A549 (cell line): ENCODE measurements around the gene SLC24A3. TPM values are rescaled to one million over a fixed set of nuclear protein-coding genes. Genes with fewer than 3 reads are reported as not detected.
"Not testable (repeated sequence)": the region's sequence is repeated elsewhere in the genome, so short reads cannot be mapped to it uniquely, and the experiment has no call there.

Experiments
- ATAC-seq, 2 experiments: fragments of 200-7000 bp in 1 of 2; fragments of >200 bp in 1 of 2; cut with Nextera tagmentation in 1 of 2; cut with Tn5 transposase in 1 of 2; 3 replicates each; pipeline versions ENCODE4 v1.8.0 to v1.9.1; 2018 to 2020; ENCODE audit warnings: mild to moderate bottlenecking in 1 of 2, moderate library complexity in 1 of 2
- CTCF ChIA-PET: fragments of 300-600 bp; sonication (Branson Sonifier 250); formaldehyde crosslinking; extraction: SDS; loops from one replicate; lab custom pipeline; 2021; ENCODE audit warnings: antibody characterized with exemption, inconsistent platforms; lab: Yijun Ruan, JAX
- POLR2A ChIA-PET: fragments of 350-600 bp; formaldehyde crosslinking; extraction: SDS; loops from one replicate; lab custom pipeline; 2021; ENCODE audit warnings: antibody characterized with exemption, inconsistent platforms; lab: Yijun Ruan, JAX
- DNase-seq, 2 experiments: peaks; one replicate each; pipeline versions ENCODE4 v3.0.0 to v3.0.0-alpha.2; 2011 to 2016; ENCODE audit warnings: low read depth in 1 of 2, low spot score in 1 of 2
- FAIRE-seq: peaks from 2 replicates; lab custom pipeline; 2011; peaks lifted over from hg19 to GRCh38; lab: Jason Lieb, UNC
- H3K27ac ChIP-seq, 2 experiments: fragments of >200 bp; sonication (Bioruptor Twin); formaldehyde crosslinking; 3 replicates each; pipeline ENCODE4 v1.5.1; 2016 to 2017
- H3K4me1 ChIP-seq: fragments of >200 bp; sonication (Bioruptor Twin); formaldehyde crosslinking; 3 replicates; pipeline ENCODE4 v1.6.1; 2016
- H3K4me2 ChIP-seq: fragments of >200 bp; sonication (Bioruptor Twin); formaldehyde crosslinking; 3 replicates; pipeline ENCODE4 v1.6.1; 2016
- H3K4me3 ChIP-seq: fragments of >200 bp; sonication (Bioruptor Twin); formaldehyde crosslinking; 3 replicates; pipeline ENCODE4 v1.5.1; 2016
- H3K9me3 ChIP-seq: fragments of >200 bp; sonication (Bioruptor Twin); formaldehyde crosslinking; 3 replicates; pipeline ENCODE4 v1.6.1; 2016
- CBX2 ChIP-seq: fragments of 200-600 bp; sonication (generic); IDR thresholded peaks from 2 replicates; pipeline ENCODE4 v1.6.1; 2016; ENCODE audit warnings: low read depth, mild to moderate bottlenecking, borderline replicate concordance
- CEBPB ChIP-seq, 2 experiments: fragments of >200 bp in 1 of 2; sonication (Bioruptor Twin) in 1 of 2; formaldehyde crosslinking in 1 of 2; IDR thresholded peaks; 2 replicates each; pipeline ENCODE4 v1.6.1; 2012 to 2016
- GATA3 ChIP-seq: IDR thresholded peaks from 2 replicates; pipeline ENCODE4 v1.6.1; 2012; ENCODE audit warnings: borderline replicate concordance
- HDAC2 ChIP-seq: fragments of 200-600 bp; sonication (generic); IDR thresholded peaks from 2 replicates; pipeline ENCODE4 v1.6.1; 2016
- HOXA7 ChIP-seq: fragments of 250-450 bp; sonication (Bioruptor Pico); IDR thresholded peaks from 2 replicates; pipeline ENCODE4 v1.5.0; 2020; ENCODE audit warnings: mild to moderate bottlenecking, moderate library complexity
- HOXB13 ChIP-seq: fragments of 250-450 bp; sonication (Bioruptor Pico); IDR thresholded peaks from 2 replicates; pipeline ENCODE4 v1.5.0; 2020; ENCODE audit warnings: low read depth, mild to moderate bottlenecking, moderate library complexity
- POLR2A ChIP-seq: IDR thresholded peaks from 2 replicates; pipeline ENCODE4 v1.6.1; 2012; ENCODE audit warnings: mild to moderate bottlenecking, low read length
- SMC3 ChIP-seq: fragments of >200 bp; sonication (Bioruptor Twin); formaldehyde crosslinking; IDR thresholded peaks from 3 replicates; pipeline ENCODE4 v1.6.1; 2018; ENCODE audit warnings: inconsistent platforms
- SREBF2 ChIP-seq: fragments of 450-650 bp; IDR thresholded peaks from 2 replicates; pipeline ENCODE4 v1.6.1; 2014; ENCODE audit warnings: mild to moderate bottlenecking, moderate library complexity
- TFCP2L1 ChIP-seq: fragments of 250-450 bp; sonication (Bioruptor Pico); IDR thresholded peaks from 2 replicates; pipeline ENCODE4 v1.5.0; 2021; ENCODE audit warnings: mild to moderate bottlenecking
- ZC3H11A ChIP-seq: fragments of 450-650 bp; IDR thresholded peaks from 2 replicates; pipeline ENCODE4 v1.6.1; 2014; ENCODE audit warnings: antibody characterized with exemption, mild to moderate bottlenecking
- ZFP36 ChIP-seq: fragments of 450-650 bp; IDR thresholded peaks from 2 replicates; pipeline ENCODE4 v1.6.1; 2014; ENCODE audit warnings: borderline replicate concordance; ENCODE audit not compliant: partially characterized antibody
- ZNF302 ChIP-seq: fragments of 250-450 bp; sonication (Bioruptor Pico); IDR thresholded peaks from 2 replicates; pipeline ENCODE4 v1.9.0; 2021; ENCODE audit warnings: inconsistent platforms, mild to moderate bottlenecking, moderate library complexity
- WGBS: methylation state at CpG from one replicate; pipeline ENCODE4 v1.1.6; 2017; ENCODE audit errors: missing lambda C conversion rate; 5-methylcytosine and 5-hydroxymethylcytosine counted together
- polyA plus RNA-seq, 4 experiments: library from polyadenylated mRNA; depleted of rRNA in 3 of 4; stranded (reverse); fragments of >200 nt; fragmentation: RNase III in 1 of 4; extraction: RNeasy Plus Mini Kit Qiagen cat#74134 plus additional on column Dnase treatment in 1 of 4; gene quantifications; 2 replicates in 3 of 4; 3 replicates in 1 of 4; pipeline ENCODE4 v1.2.3, GENCODE V29; 2011 to 2017
- TF ChIP-seq, protein P1 (sequence below): fragments of 250-450 bp; sonication (Bioruptor Pico); IDR thresholded peaks from 2 replicates; pipeline ENCODE4 v1.5.0; 2020; ENCODE audit warnings: low read depth, mild to moderate bottlenecking, moderate library complexity
- TF ChIP-seq, protein P2 (sequence below): fragments of 200-600 bp; sonication (generic); IDR thresholded peaks from 2 replicates; pipeline ENCODE4 v1.6.1; 2016; ENCODE audit warnings: antibody characterized with exemption, mild to moderate bottlenecking, moderate library complexity
- TF ChIP-seq, protein P3 (sequence below): IDR thresholded peaks from 2 replicates; pipeline ENCODE4 v1.6.1; 2012
- TF ChIP-seq, protein P4 (sequence below): fragments of >200 bp; sonication (Bioruptor Twin); formaldehyde crosslinking; IDR thresholded peaks from 3 replicates; pipeline ENCODE4 v1.5.1; 2016
- TF ChIP-seq, protein P5 (sequence below): fragments of >200 bp; sonication (Bioruptor Twin); formaldehyde crosslinking; IDR thresholded peaks from 3 replicates; pipeline ENCODE4 v1.6.1; 2016
- TF ChIP-seq, protein P6 (sequence below): fragments of 250-450 bp; sonication (Bioruptor Pico); IDR thresholded peaks from 2 replicates; pipeline ENCODE4 v1.5.0; 2021; ENCODE audit warnings: mild to moderate bottlenecking, moderate library complexity, borderline replicate concordance

SLC24A3 gene
- polyA plus RNA-seq, 2 of the 4 experiments (the other 2 are of a cell fraction) = 0.08 TPM; not detected in 1

DNA sequence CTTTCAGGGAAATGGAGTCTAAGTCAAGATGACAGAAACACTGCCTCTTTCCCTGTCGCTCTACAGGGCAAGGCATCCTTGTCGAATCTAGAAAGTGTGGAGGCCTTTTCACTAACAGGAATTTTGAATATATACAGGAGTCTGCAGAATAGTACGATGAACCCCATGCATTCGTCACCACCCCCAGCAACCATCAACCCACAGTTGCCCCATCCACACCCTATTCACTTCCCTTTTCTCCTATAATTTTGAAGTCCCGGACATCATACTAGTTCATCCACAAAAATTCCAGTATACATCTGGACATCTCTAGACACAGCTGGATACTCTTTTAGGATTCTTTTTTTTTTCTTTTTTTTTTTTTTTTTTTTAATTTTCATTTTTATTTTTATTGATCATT is 464.9 kb downstream of the SLC24A3 start:
- CTCF ChIA-PET = interaction anchor here (0.6 to 2.9 kb wide), 3 partner anchors 10 to 379 kb away, joined by 3 to 11 read pairs (median 4); no protein-coding TSS in a partner anchor
- Histone ChIP-seq H3K27ac (no peak overlapping the region), H3K4me1 (no peaks in the 10 kb centered on the region), H3K4me3 (no peak overlapping the region), H3K4me2 (no peak overlapping the region), H3K9me3 (no peaks in the 10 kb centered on the region)
- POLR2A ChIA-PET = no interaction called here
- DNase-seq (no peak), ATAC-seq (no peak), FAIRE-seq (no peak)
- whole genome bisulfite sequencing = 62% methylated on average over 5 of the region's 5 CpGs
- no peak for TF ChIP-seq SREBF2
- no peak for TF ChIP-seq CEBPB (IDR thresholded peaks at IDR 0.05)
- TF ChIP-seq, protein P1, sequence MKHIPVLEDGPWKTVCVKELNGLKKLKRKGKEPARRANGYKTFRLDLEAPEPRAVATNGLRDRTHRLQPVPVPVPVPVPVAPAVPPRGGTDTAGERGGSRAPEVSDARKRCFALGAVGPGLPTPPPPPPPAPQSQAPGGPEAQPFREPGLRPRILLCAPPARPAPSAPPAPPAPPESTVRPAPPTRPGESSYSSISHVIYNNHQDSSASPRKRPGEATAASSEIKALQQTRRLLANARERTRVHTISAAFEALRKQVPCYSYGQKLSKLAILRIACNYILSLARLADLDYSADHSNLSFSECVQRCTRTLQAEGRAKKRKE (CRISPR knock-in tag) = no peak
- no peak for TF ChIP-seq HDAC2
- no peak for TF ChIP-seq HOXA7
- no peak for TF ChIP-seq CBX2
- TF ChIP-seq, protein P2, sequence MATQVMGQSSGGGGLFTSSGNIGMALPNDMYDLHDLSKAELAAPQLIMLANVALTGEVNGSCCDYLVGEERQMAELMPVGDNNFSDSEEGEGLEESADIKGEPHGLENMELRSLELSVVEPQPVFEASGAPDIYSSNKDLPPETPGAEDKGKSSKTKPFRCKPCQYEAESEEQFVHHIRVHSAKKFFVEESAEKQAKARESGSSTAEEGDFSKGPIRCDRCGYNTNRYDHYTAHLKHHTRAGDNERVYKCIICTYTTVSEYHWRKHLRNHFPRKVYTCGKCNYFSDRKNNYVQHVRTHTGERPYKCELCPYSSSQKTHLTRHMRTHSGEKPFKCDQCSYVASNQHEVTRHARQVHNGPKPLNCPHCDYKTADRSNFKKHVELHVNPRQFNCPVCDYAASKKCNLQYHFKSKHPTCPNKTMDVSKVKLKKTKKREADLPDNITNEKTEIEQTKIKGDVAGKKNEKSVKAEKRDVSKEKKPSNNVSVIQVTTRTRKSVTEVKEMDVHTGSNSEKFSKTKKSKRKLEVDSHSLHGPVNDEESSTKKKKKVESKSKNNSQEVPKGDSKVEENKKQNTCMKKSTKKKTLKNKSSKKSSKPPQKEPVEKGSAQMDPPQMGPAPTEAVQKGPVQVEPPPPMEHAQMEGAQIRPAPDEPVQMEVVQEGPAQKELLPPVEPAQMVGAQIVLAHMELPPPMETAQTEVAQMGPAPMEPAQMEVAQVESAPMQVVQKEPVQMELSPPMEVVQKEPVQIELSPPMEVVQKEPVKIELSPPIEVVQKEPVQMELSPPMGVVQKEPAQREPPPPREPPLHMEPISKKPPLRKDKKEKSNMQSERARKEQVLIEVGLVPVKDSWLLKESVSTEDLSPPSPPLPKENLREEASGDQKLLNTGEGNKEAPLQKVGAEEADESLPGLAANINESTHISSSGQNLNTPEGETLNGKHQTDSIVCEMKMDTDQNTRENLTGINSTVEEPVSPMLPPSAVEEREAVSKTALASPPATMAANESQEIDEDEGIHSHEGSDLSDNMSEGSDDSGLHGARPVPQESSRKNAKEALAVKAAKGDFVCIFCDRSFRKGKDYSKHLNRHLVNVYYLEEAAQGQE = no peak
- TF ChIP-seq, protein P3, sequence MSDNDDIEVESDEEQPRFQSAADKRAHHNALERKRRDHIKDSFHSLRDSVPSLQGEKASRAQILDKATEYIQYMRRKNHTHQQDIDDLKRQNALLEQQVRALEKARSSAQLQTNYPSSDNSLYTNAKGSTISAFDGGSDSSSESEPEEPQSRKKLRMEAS = no peak
- TF ChIP-seq ZC3H11A = no peak
- no peak for TF ChIP-seq POLR2A
- TF ChIP-seq, protein P4, sequence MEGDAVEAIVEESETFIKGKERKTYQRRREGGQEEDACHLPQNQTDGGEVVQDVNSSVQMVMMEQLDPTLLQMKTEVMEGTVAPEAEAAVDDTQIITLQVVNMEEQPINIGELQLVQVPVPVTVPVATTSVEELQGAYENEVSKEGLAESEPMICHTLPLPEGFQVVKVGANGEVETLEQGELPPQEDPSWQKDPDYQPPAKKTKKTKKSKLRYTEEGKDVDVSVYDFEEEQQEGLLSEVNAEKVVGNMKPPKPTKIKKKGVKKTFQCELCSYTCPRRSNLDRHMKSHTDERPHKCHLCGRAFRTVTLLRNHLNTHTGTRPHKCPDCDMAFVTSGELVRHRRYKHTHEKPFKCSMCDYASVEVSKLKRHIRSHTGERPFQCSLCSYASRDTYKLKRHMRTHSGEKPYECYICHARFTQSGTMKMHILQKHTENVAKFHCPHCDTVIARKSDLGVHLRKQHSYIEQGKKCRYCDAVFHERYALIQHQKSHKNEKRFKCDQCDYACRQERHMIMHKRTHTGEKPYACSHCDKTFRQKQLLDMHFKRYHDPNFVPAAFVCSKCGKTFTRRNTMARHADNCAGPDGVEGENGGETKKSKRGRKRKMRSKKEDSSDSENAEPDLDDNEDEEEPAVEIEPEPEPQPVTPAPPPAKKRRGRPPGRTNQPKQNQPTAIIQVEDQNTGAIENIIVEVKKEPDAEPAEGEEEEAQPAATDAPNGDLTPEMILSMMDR = no peak

DNA sequence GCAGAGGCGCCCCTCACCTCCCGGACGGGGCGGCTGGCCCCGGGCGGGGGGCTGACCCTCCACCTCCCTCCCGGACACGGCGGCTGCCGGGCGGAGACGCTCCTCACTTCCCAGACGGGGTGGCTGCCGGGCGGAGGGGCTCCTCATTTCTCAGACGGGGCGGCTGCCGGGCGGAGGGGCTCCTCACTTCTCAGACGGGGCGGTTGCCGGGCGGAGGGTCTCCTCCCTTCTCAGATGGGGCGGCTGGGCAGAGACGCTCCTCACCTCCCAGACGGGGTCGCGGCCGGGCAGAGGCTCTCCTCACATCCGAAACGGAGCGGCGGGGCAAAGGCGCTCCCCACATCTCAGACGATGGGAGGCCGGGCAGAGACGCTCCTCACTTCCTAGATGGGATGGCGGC is 466.1 kb downstream of the SLC24A3 start:
- FAIRE-seq, CTCF ChIA-PET, H3K4me1 ChIP-seq, H3K4me2 ChIP-seq, H3K9me3 ChIP-seq, H3K27ac ChIP-seq, ATAC-seq, DNase-seq, POLR2A ChIA-PET, H3K4me3 ChIP-seq: not testable (repeated sequence)
- WGBS = 94% methylated on average over 15 of the region's 38 CpGs

DNA sequence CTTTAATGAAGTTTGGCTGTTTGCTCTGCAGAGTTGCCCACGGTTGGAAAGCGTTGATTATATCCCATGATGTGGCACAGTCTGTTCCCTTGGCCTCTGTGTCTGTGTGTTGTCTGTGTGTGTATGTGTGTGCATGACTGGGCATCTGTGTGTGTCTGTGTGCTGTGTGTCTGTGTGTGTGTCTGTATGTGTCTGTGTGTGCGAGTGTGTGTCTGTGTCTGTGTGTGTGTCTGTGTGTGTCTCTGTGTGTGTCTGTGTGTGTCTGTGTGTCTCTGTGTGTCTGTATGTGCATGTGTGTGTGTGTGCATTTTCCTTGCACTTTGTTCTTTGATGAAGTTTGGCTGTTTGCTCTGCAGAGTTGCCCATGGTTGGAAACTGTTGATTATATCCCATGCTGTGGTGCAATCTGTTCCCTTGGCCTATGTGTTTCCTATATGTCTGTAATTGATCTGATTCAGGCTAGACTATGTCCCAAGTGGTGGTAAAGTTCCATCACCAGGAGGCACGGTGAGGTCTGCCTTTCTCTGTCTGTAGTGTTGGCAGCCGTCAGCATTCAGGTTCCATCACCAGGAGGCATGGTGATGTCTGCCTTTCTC is 467.6 kb downstream of the SLC24A3 start:
- CTCF ChIA-PET = interaction anchor here (1.2 to 2.1 kb wide), 2 partner anchors 13 to 18 kb away, joined by 8 to 10 read pairs; no protein-coding TSS in a partner anchor
- FAIRE-seq = no peak
- H3K4me3 ChIP-seq = no peak overlapping the region
- no peak overlapping the region for H3K4me2 ChIP-seq
- H3K27ac ChIP-seq = no peak overlapping the region
- TF ChIP-seq HOXB13 (CRISPR knock-in tag) (no peak), HOXA7 (no peak), SMC3 (no peak), TFCP2L1 (CRISPR knock-in tag) (no peak), GATA3 (no peak), ZNF302 (no peak), ZFP36 (no peak)
- TF ChIP-seq, protein P5, sequence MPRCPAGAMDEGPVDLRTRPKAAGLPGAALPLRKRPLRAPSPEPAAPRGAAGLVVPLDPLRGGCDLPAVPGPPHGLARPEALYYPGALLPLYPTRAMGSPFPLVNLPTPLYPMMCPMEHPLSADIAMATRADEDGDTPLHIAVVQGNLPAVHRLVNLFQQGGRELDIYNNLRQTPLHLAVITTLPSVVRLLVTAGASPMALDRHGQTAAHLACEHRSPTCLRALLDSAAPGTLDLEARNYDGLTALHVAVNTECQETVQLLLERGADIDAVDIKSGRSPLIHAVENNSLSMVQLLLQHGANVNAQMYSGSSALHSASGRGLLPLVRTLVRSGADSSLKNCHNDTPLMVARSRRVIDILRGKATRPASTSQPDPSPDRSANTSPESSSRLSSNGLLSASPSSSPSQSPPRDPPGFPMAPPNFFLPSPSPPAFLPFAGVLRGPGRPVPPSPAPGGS = no peak
- TF ChIP-seq, protein P6, sequence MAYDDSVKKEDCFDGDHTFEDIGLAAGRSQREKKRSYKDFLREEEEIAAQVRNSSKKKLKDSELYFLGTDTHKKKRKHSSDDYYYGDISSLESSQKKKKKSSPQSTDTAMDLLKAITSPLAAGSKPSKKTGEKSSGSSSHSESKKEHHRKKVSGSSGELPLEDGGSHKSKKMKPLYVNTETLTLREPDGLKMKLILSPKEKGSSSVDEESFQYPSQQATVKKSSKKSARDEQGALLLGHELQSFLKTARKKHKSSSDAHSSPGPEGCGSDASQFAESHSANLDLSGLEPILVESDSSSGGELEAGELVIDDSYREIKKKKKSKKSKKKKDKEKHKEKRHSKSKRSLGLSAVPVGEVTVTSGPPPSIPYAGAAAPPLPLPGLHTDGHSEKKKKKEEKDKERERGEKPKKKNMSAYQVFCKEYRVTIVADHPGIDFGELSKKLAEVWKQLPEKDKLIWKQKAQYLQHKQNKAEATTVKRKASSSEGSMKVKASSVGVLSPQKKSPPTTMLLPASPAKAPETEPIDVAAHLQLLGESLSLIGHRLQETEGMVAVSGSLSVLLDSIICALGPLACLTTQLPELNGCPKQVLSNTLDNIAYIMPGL (CRISPR knock-in tag) = no peak
- 34% methylated on average over 5 of the region's 5 CpGs for WGBS
- no peaks in the 10 kb centered on the region for H3K9me3 ChIP-seq
- POLR2A ChIA-PET = no interaction called here
- no peak for DNase-seq
- H3K4me1 ChIP-seq = no peaks in the 10 kb centered on the region
- ATAC-seq = no peak; a peak in 1 of 6 replicates
